Measurements from ENCODE around the gene SMAD2. TPM values are rescaled to one million over a fixed set of nuclear protein-coding genes. Genes with fewer than 3 reads are reported as not detected.

SMAD2 gene
- total and polyA plus RNA-seq, 2 experiments from 2014 or later: 30.9 to 90.7 TPM

GRCh38 chr18:47800248-47800647, 130.2 kb downstream of the SMAD2 start (continued):
- TF ChIP-seq, protein P1, sequence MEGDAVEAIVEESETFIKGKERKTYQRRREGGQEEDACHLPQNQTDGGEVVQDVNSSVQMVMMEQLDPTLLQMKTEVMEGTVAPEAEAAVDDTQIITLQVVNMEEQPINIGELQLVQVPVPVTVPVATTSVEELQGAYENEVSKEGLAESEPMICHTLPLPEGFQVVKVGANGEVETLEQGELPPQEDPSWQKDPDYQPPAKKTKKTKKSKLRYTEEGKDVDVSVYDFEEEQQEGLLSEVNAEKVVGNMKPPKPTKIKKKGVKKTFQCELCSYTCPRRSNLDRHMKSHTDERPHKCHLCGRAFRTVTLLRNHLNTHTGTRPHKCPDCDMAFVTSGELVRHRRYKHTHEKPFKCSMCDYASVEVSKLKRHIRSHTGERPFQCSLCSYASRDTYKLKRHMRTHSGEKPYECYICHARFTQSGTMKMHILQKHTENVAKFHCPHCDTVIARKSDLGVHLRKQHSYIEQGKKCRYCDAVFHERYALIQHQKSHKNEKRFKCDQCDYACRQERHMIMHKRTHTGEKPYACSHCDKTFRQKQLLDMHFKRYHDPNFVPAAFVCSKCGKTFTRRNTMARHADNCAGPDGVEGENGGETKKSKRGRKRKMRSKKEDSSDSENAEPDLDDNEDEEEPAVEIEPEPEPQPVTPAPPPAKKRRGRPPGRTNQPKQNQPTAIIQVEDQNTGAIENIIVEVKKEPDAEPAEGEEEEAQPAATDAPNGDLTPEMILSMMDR (conservative IDR thresholded peaks at IDR 0.05; ENCODE audit: low read depth in 2 of 2): no peak

DNA sequence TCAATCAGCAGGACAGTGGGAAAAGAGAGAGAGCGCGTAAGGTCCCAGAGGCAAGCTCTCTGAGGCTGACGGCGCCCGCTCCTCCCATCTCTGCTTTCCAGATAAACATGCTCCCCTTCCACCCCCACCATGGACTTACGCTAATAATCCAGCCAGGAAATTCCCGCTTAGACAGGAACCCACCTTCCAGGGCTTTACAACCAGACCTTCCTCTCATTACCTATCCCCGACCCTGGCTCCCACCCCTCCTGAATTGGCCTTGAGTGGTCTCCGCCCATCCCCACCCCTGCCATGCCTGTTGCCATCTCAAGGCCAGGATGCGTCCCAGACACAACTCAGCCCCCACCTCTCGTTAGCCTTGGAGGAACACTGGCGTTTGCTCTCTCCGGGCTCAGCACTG, 131.1 kb downstream of the SMAD2 start:
- no peak for DNase-seq (ENCODE audit: low spot score)
- H3K4me3 Mint-ChIP-seq: no peak overlapping the region
- Histone ChIP-seq H3K79me2 (replicated peaks; ENCODE audit: insufficient read depth) (no peaks in the 10 kb centered on the region), H3K36me3 (ENCODE audit: insufficient read depth) (no peaks in the 10 kb centered on the region), H4K20me1 (replicated peaks; ENCODE audit: insufficient read depth) (no peaks in the 10 kb centered on the region), H3K9me2 (ENCODE audit: insufficient read depth) (0 out of 2 replicates have a peak, but pooled peaks cover 3% of the 10 kb centered on the region), H3K4me2 (no peak overlapping the region), H3K27ac (ENCODE audit: low read depth) (no peak overlapping the region), H3F3A (replicated peaks; ENCODE audit: low read depth) (no peaks in the 10 kb centered on the region), H3K4me1 (ENCODE audit: insufficient read depth) (peaks cover 4% of the 10 kb centered on the region; the same call in 1 of the 2 replicates), H2AFZ (no peak overlapping the region; the same call in 1 of the 2 replicates), H3K27me3 (ENCODE audit: insufficient read depth) (no peaks in the 10 kb centered on the region), H3K4me3 (no peak overlapping the region)
- H3K27me3 Mint-ChIP-seq (ENCODE audit: insufficient read depth, low read depth, poor library complexity): peaks cover 11% of the 10 kb centered on the region
- no peaks in the 10 kb centered on the region; the same call in 2 of the 3 replicates for H3K36me3 Mint-ChIP-seq (ENCODE audit: low read depth)
- H3K27ac Mint-ChIP-seq: no peak overlapping the region
- no peak; the same call in 2 of the 3 replicates for ATAC-seq
- H3K9me3 Mint-ChIP-seq: no peaks in the 10 kb centered on the region
- peaks cover 15% of the 10 kb centered on the region for H3K4me1 Mint-ChIP-seq
- no peak for TF ChIP-seq STAT1 (IDR thresholded peaks at IDR 0.05; ENCODE audit: unreplicated experiment)
- TF ChIP-seq POLR2AphosphoS5 (IDR thresholded peaks at IDR 0.05; ENCODE audit: low read depth): no peak
- TF ChIP-seq CREB1 (CRISPR knock-in tag; IDR thresholded peaks at IDR 0.05; ENCODE audit: low read depth): no peak
- TF ChIP-seq ZNF114 (CRISPR knock-in tag; IDR thresholded peaks at IDR 0.05): no peak
- TF ChIP-seq, protein P2, sequence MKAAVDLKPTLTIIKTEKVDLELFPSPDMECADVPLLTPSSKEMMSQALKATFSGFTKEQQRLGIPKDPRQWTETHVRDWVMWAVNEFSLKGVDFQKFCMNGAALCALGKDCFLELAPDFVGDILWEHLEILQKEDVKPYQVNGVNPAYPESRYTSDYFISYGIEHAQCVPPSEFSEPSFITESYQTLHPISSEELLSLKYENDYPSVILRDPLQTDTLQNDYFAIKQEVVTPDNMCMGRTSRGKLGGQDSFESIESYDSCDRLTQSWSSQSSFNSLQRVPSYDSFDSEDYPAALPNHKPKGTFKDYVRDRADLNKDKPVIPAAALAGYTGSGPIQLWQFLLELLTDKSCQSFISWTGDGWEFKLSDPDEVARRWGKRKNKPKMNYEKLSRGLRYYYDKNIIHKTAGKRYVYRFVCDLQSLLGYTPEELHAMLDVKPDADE (IDR thresholded peaks at IDR 0.05): no peak
- TF ChIP-seq NANOG (IDR thresholded peaks at IDR 0.05; ENCODE audit: borderline replicate concordance): no peak
- TF ChIP-seq, protein P1 (conservative IDR thresholded peaks at IDR 0.05; ENCODE audit: low read depth in 2 of 2): no peak
- TF ChIP-seq, protein P3, sequence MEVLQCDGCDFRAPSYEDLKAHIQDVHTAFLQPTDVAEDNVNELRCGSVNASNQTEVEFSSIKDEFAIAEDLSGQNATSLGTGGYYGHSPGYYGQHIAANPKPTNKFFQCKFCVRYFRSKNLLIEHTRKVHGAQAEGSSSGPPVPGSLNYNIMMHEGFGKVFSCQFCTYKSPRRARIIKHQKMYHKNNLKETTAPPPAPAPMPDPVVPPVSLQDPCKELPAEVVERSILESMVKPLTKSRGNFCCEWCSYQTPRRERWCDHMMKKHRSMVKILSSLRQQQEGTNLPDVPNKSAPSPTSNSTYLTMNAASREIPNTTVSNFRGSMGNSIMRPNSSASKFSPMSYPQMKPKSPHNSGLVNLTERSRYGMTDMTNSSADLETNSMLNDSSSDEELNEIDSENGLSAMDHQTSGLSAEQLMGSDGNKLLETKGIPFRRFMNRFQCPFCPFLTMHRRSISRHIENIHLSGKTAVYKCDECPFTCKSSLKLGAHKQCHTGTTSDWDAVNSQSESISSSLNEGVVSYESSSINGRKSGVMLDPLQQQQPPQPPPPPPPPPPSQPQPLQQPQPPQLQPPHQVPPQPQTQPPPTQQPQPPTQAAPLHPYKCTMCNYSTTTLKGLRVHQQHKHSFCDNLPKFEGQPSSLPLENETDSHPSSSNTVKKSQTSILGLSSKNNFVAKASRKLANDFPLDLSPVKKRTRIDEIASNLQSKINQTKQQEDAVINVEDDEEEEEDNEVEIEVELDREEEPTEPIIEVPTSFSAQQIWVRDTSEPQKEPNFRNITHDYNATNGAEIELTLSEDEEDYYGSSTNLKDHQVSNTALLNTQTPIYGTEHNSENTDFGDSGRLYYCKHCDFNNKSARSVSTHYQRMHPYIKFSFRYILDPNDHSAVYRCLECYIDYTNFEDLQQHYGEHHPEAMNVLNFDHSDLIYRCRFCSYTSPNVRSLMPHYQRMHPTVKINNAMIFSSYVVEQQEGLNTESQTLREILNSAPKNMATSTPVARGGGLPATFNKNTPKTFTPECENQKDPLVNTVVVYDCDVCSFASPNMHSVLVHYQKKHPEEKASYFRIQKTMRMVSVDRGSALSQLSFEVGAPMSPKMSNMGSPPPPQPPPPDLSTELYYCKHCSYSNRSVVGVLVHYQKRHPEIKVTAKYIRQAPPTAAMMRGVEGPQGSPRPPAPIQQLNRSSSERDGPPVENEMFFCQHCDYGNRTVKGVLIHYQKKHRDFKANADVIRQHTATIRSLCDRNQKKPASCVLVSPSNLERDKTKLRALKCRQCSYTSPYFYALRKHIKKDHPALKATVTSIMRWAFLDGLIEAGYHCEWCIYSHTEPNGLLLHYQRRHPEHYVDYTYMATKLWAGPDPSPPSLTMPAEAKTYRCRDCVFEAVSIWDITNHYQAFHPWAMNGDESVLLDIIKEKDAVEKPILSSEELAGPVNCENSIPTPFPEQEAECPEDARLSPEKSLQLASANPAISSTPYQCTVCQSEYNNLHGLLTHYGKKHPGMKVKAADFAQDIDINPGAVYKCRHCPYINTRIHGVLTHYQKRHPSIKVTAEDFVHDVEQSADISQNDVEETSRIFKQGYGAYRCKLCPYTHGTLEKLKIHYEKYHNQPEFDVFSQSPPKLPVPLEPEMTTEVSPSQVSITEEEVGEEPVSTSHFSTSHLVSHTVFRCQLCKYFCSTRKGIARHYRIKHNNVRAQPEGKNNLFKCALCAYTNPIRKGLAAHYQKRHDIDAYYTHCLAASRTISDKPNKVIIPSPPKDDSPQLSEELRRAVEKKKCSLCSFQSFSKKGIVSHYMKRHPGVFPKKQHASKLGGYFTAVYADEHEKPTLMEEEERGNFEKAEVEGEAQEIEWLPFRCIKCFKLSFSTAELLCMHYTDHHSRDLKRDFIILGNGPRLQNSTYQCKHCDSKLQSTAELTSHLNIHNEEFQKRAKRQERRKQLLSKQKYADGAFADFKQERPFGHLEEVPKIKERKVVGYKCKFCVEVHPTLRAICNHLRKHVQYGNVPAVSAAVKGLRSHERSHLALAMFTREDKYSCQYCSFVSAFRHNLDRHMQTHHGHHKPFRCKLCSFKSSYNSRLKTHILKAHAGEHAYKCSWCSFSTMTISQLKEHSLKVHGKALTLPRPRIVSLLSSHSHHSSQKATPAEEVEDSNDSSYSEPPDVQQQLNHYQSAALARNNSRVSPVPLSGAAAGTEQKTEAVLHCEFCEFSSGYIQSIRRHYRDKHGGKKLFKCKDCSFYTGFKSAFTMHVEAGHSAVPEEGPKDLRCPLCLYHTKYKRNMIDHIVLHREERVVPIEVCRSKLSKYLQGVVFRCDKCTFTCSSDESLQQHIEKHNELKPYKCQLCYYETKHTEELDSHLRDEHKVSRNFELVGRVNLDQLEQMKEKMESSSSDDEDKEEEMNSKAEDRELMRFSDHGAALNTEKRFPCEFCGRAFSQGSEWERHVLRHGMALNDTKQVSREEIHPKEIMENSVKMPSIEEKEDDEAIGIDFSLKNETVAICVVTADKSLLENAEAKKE (CRISPR knock-in tag; IDR thresholded peaks at IDR 0.05): no peak
- TF ChIP-seq, protein P4, sequence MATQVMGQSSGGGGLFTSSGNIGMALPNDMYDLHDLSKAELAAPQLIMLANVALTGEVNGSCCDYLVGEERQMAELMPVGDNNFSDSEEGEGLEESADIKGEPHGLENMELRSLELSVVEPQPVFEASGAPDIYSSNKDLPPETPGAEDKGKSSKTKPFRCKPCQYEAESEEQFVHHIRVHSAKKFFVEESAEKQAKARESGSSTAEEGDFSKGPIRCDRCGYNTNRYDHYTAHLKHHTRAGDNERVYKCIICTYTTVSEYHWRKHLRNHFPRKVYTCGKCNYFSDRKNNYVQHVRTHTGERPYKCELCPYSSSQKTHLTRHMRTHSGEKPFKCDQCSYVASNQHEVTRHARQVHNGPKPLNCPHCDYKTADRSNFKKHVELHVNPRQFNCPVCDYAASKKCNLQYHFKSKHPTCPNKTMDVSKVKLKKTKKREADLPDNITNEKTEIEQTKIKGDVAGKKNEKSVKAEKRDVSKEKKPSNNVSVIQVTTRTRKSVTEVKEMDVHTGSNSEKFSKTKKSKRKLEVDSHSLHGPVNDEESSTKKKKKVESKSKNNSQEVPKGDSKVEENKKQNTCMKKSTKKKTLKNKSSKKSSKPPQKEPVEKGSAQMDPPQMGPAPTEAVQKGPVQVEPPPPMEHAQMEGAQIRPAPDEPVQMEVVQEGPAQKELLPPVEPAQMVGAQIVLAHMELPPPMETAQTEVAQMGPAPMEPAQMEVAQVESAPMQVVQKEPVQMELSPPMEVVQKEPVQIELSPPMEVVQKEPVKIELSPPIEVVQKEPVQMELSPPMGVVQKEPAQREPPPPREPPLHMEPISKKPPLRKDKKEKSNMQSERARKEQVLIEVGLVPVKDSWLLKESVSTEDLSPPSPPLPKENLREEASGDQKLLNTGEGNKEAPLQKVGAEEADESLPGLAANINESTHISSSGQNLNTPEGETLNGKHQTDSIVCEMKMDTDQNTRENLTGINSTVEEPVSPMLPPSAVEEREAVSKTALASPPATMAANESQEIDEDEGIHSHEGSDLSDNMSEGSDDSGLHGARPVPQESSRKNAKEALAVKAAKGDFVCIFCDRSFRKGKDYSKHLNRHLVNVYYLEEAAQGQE (IDR thresholded peaks at IDR 0.05; ENCODE audit: unreplicated experiment): no peak
- TF ChIP-seq ZNF331 (CRISPR knock-in tag; IDR thresholded peaks at IDR 0.05; ENCODE audit: low read depth): no peak

Measured in GM23338 (cell line).